ENCODE data around the gene BTBD9. TPM values are rescaled to one million over a fixed set of nuclear protein-coding genes. Genes with fewer than 3 reads are reported as not detected.

The BTBD9 gene
- total and polyA plus RNA-seq, 11 donors = 6.3 to 23.3 (median 19.4) TPM

DNA sequence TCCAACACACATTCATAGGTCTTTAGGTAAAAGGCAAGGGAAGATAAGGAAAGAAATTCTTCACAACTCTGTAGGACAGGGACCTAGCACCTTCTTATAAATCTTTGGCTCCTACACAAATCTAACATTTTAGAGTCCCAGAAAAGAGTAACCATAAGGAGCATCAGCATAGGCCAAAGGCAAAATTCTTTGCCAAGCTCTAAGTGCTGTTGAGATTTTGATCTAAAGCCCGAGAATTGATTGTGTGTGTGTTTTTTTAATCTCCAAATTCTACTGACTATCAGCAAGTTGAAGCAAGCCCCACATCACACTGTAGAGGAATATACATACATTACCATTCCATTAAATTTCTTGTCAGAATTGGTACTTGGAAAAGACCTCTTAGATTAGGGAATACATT, 233.6 kb downstream of the BTBD9 start:
- WGBS, 4 donors = 84 to 88% (median 85%) methylated on average over 1 of the region's 1 CpG

DNA sequence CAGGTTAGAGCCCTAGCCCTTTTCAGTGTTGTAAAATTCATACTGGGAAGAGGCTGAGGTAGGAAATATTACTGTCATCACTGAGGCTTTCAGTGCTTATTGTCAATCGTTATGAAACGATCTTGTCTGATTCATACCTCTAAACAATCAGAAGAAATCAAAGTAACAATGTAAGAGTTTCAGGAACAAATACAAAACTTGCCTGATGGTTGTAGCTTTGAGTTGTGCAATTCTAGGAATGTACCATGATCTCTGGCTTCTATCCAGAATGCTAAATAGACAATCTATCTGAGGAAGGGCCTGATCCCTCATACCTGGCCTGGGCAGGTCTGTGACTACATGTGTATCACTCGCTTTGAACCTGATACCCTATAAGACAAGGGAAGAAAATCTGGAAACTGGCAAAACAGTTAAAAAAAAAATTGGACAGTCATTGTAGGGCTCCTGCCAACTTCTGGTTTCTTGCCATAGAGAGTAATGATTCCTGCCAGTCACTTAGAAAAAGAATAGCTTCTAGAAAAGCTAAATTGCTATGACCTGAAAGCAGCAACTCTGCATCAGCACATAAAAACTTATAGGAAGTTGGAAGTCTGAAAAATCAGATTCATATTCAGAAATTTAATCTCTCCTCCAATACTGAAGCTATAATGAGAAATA, 234.7 kb downstream of the BTBD9 start:
- Histone ChIP-seq H3K36me3 (no peaks in the 10 kb centered on the region), H3K27ac (no peak overlapping the region), H3K4me3 (no peak overlapping the region), H3K27me3 (no peaks in the 10 kb centered on the region), H3K4me1 (peaks cover 0 to 16% (median 12%) of the 10 kb centered on the region in 12 donors), H3K9me3 (no peaks in the 10 kb centered on the region)
- no peak for TF ChIP-seq POLR2A (IDR thresholded peaks at IDR 0.05)
- no peak for TF ChIP-seq CTCF (IDR thresholded peaks at IDR 0.05)
- ATAC-seq (no peak), DNase-seq (no peak)
- intact Hi-C loops (cut with DNase I) = no loop called here
- WGBS, 4 donors = 61 to 82% (median 70%) methylated on average over 3 of the region's 3 CpGs

More for the DNA sequence above, 233.6 kb downstream of the BTBD9 start:
- Histone ChIP-seq H3K4me3 (no peak overlapping the region), H3K4me1 (peaks cover 0 to 16% (median 12%) of the 10 kb centered on the region in 12 donors), H3K27ac (no peak overlapping the region), H3K36me3 (no peaks in the 10 kb centered on the region), H3K9me3 (no peaks in the 10 kb centered on the region), H3K27me3 (no peaks in the 10 kb centered on the region)
- no peak for ATAC-seq
- TF ChIP-seq POLR2A (IDR thresholded peaks at IDR 0.05) (no peak), CTCF (IDR thresholded peaks at IDR 0.05) (no peak)
- DNase-seq = no peak
- intact Hi-C loops (cut with DNase I) = no loop called here

GRCh38 chr6:38404355-38404754, 235.4 kb downstream of the BTBD9 start:
- H3K36me3 ChIP-seq = no peaks in the 10 kb centered on the region
- 33 to 59% (median 47%) methylated on average over 2 of the region's 2 CpGs for WGBS, 4 donors
- ATAC-seq = no peak
- DNase-seq = no peak
- no peaks in the 10 kb centered on the region for H3K27me3 ChIP-seq
- intact Hi-C loops (cut with DNase I) = no loop called here
- TF ChIP-seq CTCF (IDR thresholded peaks at IDR 0.05) (no peak), POLR2A (IDR thresholded peaks at IDR 0.05) (no peak)
- no peaks in the 10 kb centered on the region for H3K9me3 ChIP-seq
- H3K27ac ChIP-seq = no peak overlapping the region
- peaks cover 0 to 16% (median 12%) of the 10 kb centered on the region in 12 donors for H3K4me1 ChIP-seq
- no peak overlapping the region for H3K4me3 ChIP-seq

GRCh38 chr6:38403548-38403947, 236.2 kb downstream of the BTBD9 start:
- Histone ChIP-seq H3K36me3 (no peaks in the 10 kb centered on the region), H3K27ac (no peak overlapping the region), H3K4me3 (no peak overlapping the region), H3K4me1 (peaks cover 0 to 16% (median 12%) of the 10 kb centered on the region in 12 donors), H3K9me3 (no peaks in the 10 kb centered on the region), H3K27me3 (no peaks in the 10 kb centered on the region)
- no peak for ATAC-seq
- WGBS, 4 donors = 80 to 91% (median 89%) methylated on average over 2 of the region's 2 CpGs
- intact Hi-C loops (cut with DNase I) = no loop called here
- TF ChIP-seq CTCF (IDR thresholded peaks at IDR 0.05) = no peak
- TF ChIP-seq POLR2A (IDR thresholded peaks at IDR 0.05) = no peak
- no peak for DNase-seq
